GM19395 (cell line): Measurements from ENCODE around the gene ZMYND10.

ENCODE experiments used
- ATAC-seq: cut with Tn5 transposase; IDR thresholded peaks from one replicate; pipeline ENCODE4 v1.9.1; 2021; ENCODE audit warnings: mild to moderate bottlenecking, moderate library complexity; ENCODE audit not compliant: unreplicated experiment

Gene ZMYND10

GRCh38 chr3:50350213-50350526 is 4.6 kb upstream of the ZMYND10 start:
- ATAC-seq = no peak

GRCh38 chr3:50347187-50347813 is 1.8 kb upstream of the ZMYND10 start:
- no peak for ATAC-seq

- ATAC-seq = no peak
These were observed 524 bp downstream of the ZMYND10 start for GRCh38 chr3:50345008-50345407.

GRCh38 chr3:50342813-50343633 is 2.5 kb downstream of the ZMYND10 start:
- ATAC-seq = no peak

- ATAC-seq = no peak
These were observed 3.4 kb downstream of the ZMYND10 start for GRCh38 chr3:50341996-50342650.

GRCh38 chr3:50341537-50341936 is 4.0 kb downstream of the ZMYND10 start:
- no peak for ATAC-seq

- ATAC-seq = no peak
These were observed 4.8 kb downstream of the ZMYND10 start, which contains the start of gene RASSF1 for GRCh38 chr3:50340448-50341329. RASSF1 (minus strand) TSS chr3:50340836; CDS start chr3:50340805, 31 bp downstream.

- no peak for ATAC-seq
These were observed 5.4 kb downstream of the ZMYND10 start for GRCh38 chr3:50340147-50340447.

GRCh38 chr3:50339485-50340146 is 5.9 kb downstream of the ZMYND10 start:
- no peak for ATAC-seq

- no peak for ATAC-seq
These were observed 6.6 kb downstream of the ZMYND10 start for GRCh38 chr3:50338965-50339364.

GRCh38 chr3:50337175-50337861 is 8.2 kb downstream of the ZMYND10 start:
- peak; percentile 76 for ATAC-seq

- ATAC-seq = peak; percentile 34
These were observed 8.9 kb downstream of the ZMYND10 start for GRCh38 chr3:50336452-50337174.

GRCh38 chr3:50334339-50335075 is 11.0 kb downstream of the ZMYND10 start:
- no peak for ATAC-seq

GRCh38 chr3:50333744-50334328 is 11.7 kb downstream of the ZMYND10 start:
- no peak for ATAC-seq

- ATAC-seq = no peak
These were observed 14.1 kb downstream of the ZMYND10 start for GRCh38 chr3:50331364-50331907.

GRCh38 chr3:50330330-50330729 is 15.2 kb downstream of the ZMYND10 start:
- ATAC-seq = no peak

- peak; percentile 80 for ATAC-seq
These were observed 17.4 kb downstream of the ZMYND10 start, which contains the start of gene TUSC2 for GRCh38 chr3:50327943-50328691. TUSC2 (minus strand) TSS chr3:50328223; CDS start chr3:50328099, 124 bp downstream.
